ENCODE data around the gene PCDHA1.
"Not testable (repeated sequence)": the region's sequence is repeated elsewhere in the genome, so short reads cannot be mapped to it uniquely, and the experiment has no call there.

PCDHA1 gene

GRCh38 chr5:140855772-140856674, 70.1 kb downstream of the PCDHA1 start, which contains the start of gene PCDHA10:
TSS of gene PCDHA10 (plus strand) at chr5:140855897. CDS start at chr5:140856049, 152 bp downstream.
- DNase-seq: no peak

GRCh38 chr5:140857177-140857986, 71.4 kb downstream of the PCDHA1 start:
- no peak for DNase-seq

- no peak for DNase-seq
These were observed 72.0 kb downstream of the PCDHA1 start for GRCh38 chr5:140857987-140858240.

- no peak for DNase-seq
These were observed 76.7 kb downstream of the PCDHA1 start for GRCh38 chr5:140862441-140863295.

- no peak for DNase-seq
These were observed 83.0 kb downstream of the PCDHA1 start, which contains the start of gene PCDHA11 for GRCh38 chr5:140868721-140869554. TSS of gene PCDHA11 (plus strand) at chr5:140868957. CDS start at chr5:140869104, 147 bp downstream.

- DNase-seq: no peak
These were observed 83.6 kb downstream of the PCDHA1 start for GRCh38 chr5:140869555-140869886.

GRCh38 chr5:140870221-140871201, 84.6 kb downstream of the PCDHA1 start:
- no peak for DNase-seq

GRCh38 chr5:140875085-140876065, 89.4 kb downstream of the PCDHA1 start, which contains the start of gene PCDHA12:
TSS of gene PCDHA12 (plus strand) at chr5:140875308. CDS start at chr5:140875473, 165 bp downstream.
- DNase-seq: no peak

GRCh38 chr5:140876541-140877261, 90.8 kb downstream of the PCDHA1 start:
- DNase-seq: not testable (repeated sequence)

GRCh38 chr5:140877262-140877581, 91.3 kb downstream of the PCDHA1 start:
- DNase-seq: no peak

GRCh38 chr5:140881889-140882590, 96.1 kb downstream of the PCDHA1 start, which contains the start of gene PCDHA13:
TSS of gene PCDHA13 (plus strand) at chr5:140882124. CDS start at chr5:140882269, 145 bp downstream.
- no peak for DNase-seq

- DNase-seq: no peak
These were observed 96.6 kb downstream of the PCDHA1 start for GRCh38 chr5:140882591-140882899.

GRCh38 chr5:140883373-140883772, 97.4 kb downstream of the PCDHA1 start:
- no peak for DNase-seq

- DNase-seq: no peak
These were observed 98.2 kb downstream of the PCDHA1 start for GRCh38 chr5:140883927-140884697.

GRCh38 chr5:140916325-140916724, 130.4 kb downstream of the PCDHA1 start:
- DNase-seq: no peak

- DNase-seq: no peak
These were observed 137.7 kb downstream of the PCDHA1 start for GRCh38 chr5:140923601-140924000.

GRCh38 chr5:140925806-140926442, 140.0 kb downstream of the PCDHA1 start, which contains the start of gene PCDHAC1:
TSS of gene PCDHAC1 (plus strand) at chr5:140926299. CDS start at chr5:140926893, 594 bp downstream.
- no peak for DNase-seq

Measured in right forelimb (tissue), 1 donor.